Panc1 (cell line): ENCODE results near the gene IBA57. TPM values are rescaled to one million over a fixed set of nuclear protein-coding genes. Genes with fewer than 3 reads are reported as not detected.

Experiments used
- ATAC-seq: fragments of 200-7000 bp; cut with Tn5 transposase; 2 replicates; pipeline ENCODE4 v1.9.1; 2020; ENCODE audit warnings: mild to moderate bottlenecking, moderate library complexity
- BruUV-seq: library from RNA; stranded (reverse); fragments of 400-500 nt; replicated peaks from 2 replicates; lab custom pipeline; 2021; lab: Mats Ljungman, UMichigan
- CTCF ChIA-PET: fragments of 300-600 bp; sonication (Branson Sonifier 250); formaldehyde crosslinking; loops from one replicate; lab custom pipeline; 2022; ENCODE audit warnings: antibody characterized with exemption; lab: Charles Lee
- POLR2A ChIA-PET: fragments of 300-600 bp; sonication (Branson Sonifier 250); formaldehyde crosslinking; loops from one replicate; lab custom pipeline; 2022; ENCODE audit warnings: antibody characterized with exemption; lab: Charles Lee
- DNase-seq: peaks from one replicate; pipeline ENCODE4 v3.0.0-alpha.2; 2010; ENCODE audit warnings: low read depth, low spot score
- H3K27ac ChIP-seq: 2 replicates; pipeline ENCODE4 v1.5.1; 2011; ENCODE audit warnings: mild to moderate bottlenecking, low read length, inconsistent platforms
- H3K27me3 ChIP-seq: fragments of 200-500 bp; sonication (Bioruptor generic); 2 replicates; pipeline ENCODE4 v1.6.0; 2014; ENCODE audit warnings: low read length, inconsistent platforms; ENCODE audit not compliant: control insufficient read depth, insufficient read depth
- H3K36me3 ChIP-seq: fragments of 200-500 bp; sonication (Bioruptor generic); 2 replicates; pipeline ENCODE4 v1.5.1; 2014; ENCODE audit warnings: inconsistent platforms, mild to moderate bottlenecking, low read length, moderate library complexity; ENCODE audit not compliant: control insufficient read depth, insufficient read depth
- H3K4me1 ChIP-seq: 2 replicates; pipeline ENCODE4 v1.5.1; 2011; ENCODE audit warnings: inconsistent platforms, mild to moderate bottlenecking, low read length, moderate library complexity; ENCODE audit not compliant: control insufficient read depth, insufficient read depth
- H3K4me3 ChIP-seq, 2 experiments: 2 replicates each; pipeline ENCODE4 v1.5.1; 2011 to 2012; ENCODE audit warnings: low read depth in 2 of 2, low read length in 2 of 2, mild to moderate bottlenecking in 2 of 2, inconsistent platforms in 1 of 2, moderate library complexity in 1 of 2
- H3K9me3 ChIP-seq: fragments of 200-500 bp; sonication (Bioruptor generic); 2 replicates; pipeline ENCODE4 v1.5.1; 2014; ENCODE audit warnings: low read depth, mild to moderate bottlenecking, inconsistent platforms, low read length, moderate library complexity; ENCODE audit not compliant: control insufficient read depth, insufficient read depth
- CTCF ChIP-seq: fragments of 450-650 bp; IDR thresholded peaks from 2 replicates; pipeline ENCODE4 v1.5.1; 2017; ENCODE audit warnings: mild to moderate bottlenecking
- POLR2AphosphoS5 ChIP-seq: IDR thresholded peaks from 2 replicates; pipeline ENCODE4 v1.6.1; 2012; ENCODE audit warnings: mild to moderate bottlenecking, low read depth, low read length, moderate library complexity
- REST ChIP-seq, 2 experiments: IDR thresholded peaks; 2 replicates each; pipeline ENCODE4 v1.6.1; 2011 to 2012; ENCODE audit warnings: low read depth in 2 of 2, control low read depth in 1 of 2, low read length in 1 of 2, mild to moderate bottlenecking in 1 of 2, moderate library complexity in 1 of 2; ENCODE audit not compliant: insufficient read depth in 1 of 2
- SIN3A ChIP-seq: IDR thresholded peaks from 2 replicates; pipeline ENCODE4 v1.6.1; 2012; ENCODE audit warnings: low read depth, mild to moderate bottlenecking, low read length, moderate library complexity, borderline replicate concordance; ENCODE audit not compliant: insufficient read depth
- TCF7L2 ChIP-seq: IDR thresholded peaks from 2 replicates; pipeline ENCODE4 v1.6.1; 2011; ENCODE audit warnings: mild to moderate bottlenecking, low read depth, low read length, inconsistent platforms
- in situ Hi-C: cut with HindIII; loops from 2 replicates; pipeline ENCODE4 v1.10.0; 2016; ENCODE audit warnings: low sequenced_read_pairs, low pct_unique_long_range_greater_than_20kb
- intact Hi-C: fragments of 100-400 bp; cut with micrococcal nuclease; formaldehyde crosslinking; loops from one replicate; pipeline ENCODE4 v1.10.0; 2022; ENCODE audit not compliant: unreplicated experiment
- total RNA-seq: library from RNA; stranded (reverse); gene quantifications from one replicate; pipeline ENCODE4 v1.2.1, GENCODE V29; 2021; ENCODE audit not compliant: unreplicated experiment

Gene IBA57
- total RNA-seq, 1 experiment from 2014 or later: 11.3 TPM

- POLR2A ChIA-PET: no interaction called here
- BruUV-seq: no TSS peak
- Histone ChIP-seq H3K4me3 (no peak overlapping the region), H3K27me3 (no peaks in the 10 kb centered on the region), H3K36me3 (no peaks in the 10 kb centered on the region), H3K9me3 (no peaks in the 10 kb centered on the region), H3K27ac (peak overlapping the region; percentile 48), H3K4me1 (peaks cover 13% of the 10 kb centered on the region)
- intact Hi-C loops (no loop called here), in situ Hi-C loops (no loop called here)
- TF ChIP-seq TCF7L2 (no peak), CTCF (no peak), POLR2AphosphoS5 (no peak), SIN3A (no peak), REST (IDR thresholded peaks at IDR 0.05; ENCODE audit: insufficient read depth in 1 of 2, low read depth in 2 of 2, low read length in 1 of 2) (no peak)
- ATAC-seq (no peak), DNase-seq (no peak)
- CTCF ChIA-PET: no interaction called here
Measured at GRCh38 chr1:228162286-228163006, 3.2 kb upstream of the IBA57 start.

- Histone ChIP-seq H3K36me3 (no peaks in the 10 kb centered on the region), H3K27ac (peak overlapping the region; percentile 48; the same call in 1 of the 2 replicates), H3K4me3 (no peak overlapping the region), H3K4me1 (peaks cover 13% of the 10 kb centered on the region), H3K9me3 (no peaks in the 10 kb centered on the region), H3K27me3 (no peaks in the 10 kb centered on the region)
- intact Hi-C loops: no loop called here
- DNase-seq: no peak
- ATAC-seq: no peak
- TF ChIP-seq TCF7L2: no peak
- TF ChIP-seq SIN3A: no peak
- TF ChIP-seq CTCF: no peak
- TF ChIP-seq POLR2AphosphoS5: no peak
- no peak for TF ChIP-seq REST (IDR thresholded peaks at IDR 0.05; ENCODE audit: insufficient read depth in 1 of 2, low read depth in 2 of 2, low read length in 1 of 2)
- in situ Hi-C loops: no loop called here
- CTCF ChIA-PET: no interaction called here
- no TSS peak for BruUV-seq
- POLR2A ChIA-PET: no interaction called here
Measured at GRCh38 chr1:228163007-228163753, 2.4 kb upstream of the IBA57 start.
